Natural killer cell (primary cell): Measurements from ENCODE around the gene AHSG. TPM values are rescaled to one million over a fixed set of nuclear protein-coding genes. Genes with fewer than 3 reads are reported as not detected.

ENCODE experiments used
- ATAC-seq, 3 donors: fragments of 150-1000 bp in 2 of 3; fragments of 200-7000 bp in 1 of 3; cut with Tn5 transposase; 1 replicate in 1 of 3; 2 replicates in 2 of 3; pipeline ENCODE4 v1.10.0; 2021; ENCODE audit warnings: mild to moderate bottlenecking in 2 of 3, moderate library complexity in 2 of 3
- DNase-seq, 2 donors: peaks; one replicate each; pipeline versions ENCODE4 v3.0.0 to v3.0.0-alpha.2; 2013 to 2021; ENCODE audit warnings: mixed read lengths in 1 of 2
- H3K27ac ChIP-seq: one replicate; pipeline ENCODE4 v1.5.1; 2013; ENCODE audit warnings: mild to moderate bottlenecking, low read length
- H3K27me3 ChIP-seq: one replicate; pipeline ENCODE4 v1.6.1; 2013; ENCODE audit warnings: low read length; ENCODE audit not compliant: control insufficient read depth, insufficient read depth
- H3K36me3 ChIP-seq: one replicate; pipeline ENCODE4 v1.6.1; 2013; ENCODE audit warnings: low read length; ENCODE audit not compliant: control insufficient read depth, insufficient read depth
- H3K4me1 ChIP-seq: one replicate; pipeline ENCODE4 v1.6.1; 2013; ENCODE audit warnings: low read length; ENCODE audit not compliant: control insufficient read depth, insufficient read depth
- H3K4me3 ChIP-seq: one replicate; pipeline ENCODE4 v1.5.1; 2013; ENCODE audit warnings: low read length
- H3K9me3 ChIP-seq: one replicate; pipeline ENCODE4 v1.6.1; 2013; ENCODE audit warnings: low read length; ENCODE audit not compliant: control insufficient read depth, insufficient read depth
- H3K27ac Mint-ChIP-seq, 2 donors: one replicate each; pipeline ENCODE4 v1.8.0; 2022; ENCODE audit warnings: mild to moderate bottlenecking in 2 of 2, mixed read lengths in 2 of 2, moderate library complexity in 1 of 2
- H3K27me3 Mint-ChIP-seq, 2 donors: one replicate each; pipeline ENCODE4 v1.8.0; 2022; ENCODE audit warnings: low read depth in 2 of 2, mixed read lengths in 2 of 2
- H3K36me3 Mint-ChIP-seq: one replicate; pipeline ENCODE4 v1.8.0; 2022; ENCODE audit warnings: mixed read lengths
- H3K4me1 Mint-ChIP-seq, 2 donors: one replicate each; pipeline ENCODE4 v1.8.0; 2022; ENCODE audit warnings: mixed read lengths in 2 of 2
- H3K4me3 Mint-ChIP-seq: one replicate; pipeline ENCODE4 v1.8.0; 2022; ENCODE audit warnings: mild to moderate bottlenecking, moderate library complexity, mixed read lengths
- H3K9me3 Mint-ChIP-seq, 2 donors: one replicate each; pipeline ENCODE4 v1.8.0; 2022; ENCODE audit warnings: mixed read lengths in 2 of 2
- CTCF ChIP-seq: fragments of 200-600 bp; IDR thresholded peaks from one replicate; pipeline ENCODE4 v1.8.0; 2022; ENCODE audit warnings: antibody characterized with exemption
- WGBS: methylation state at CpG from one replicate; pipeline ENCODE4 v1.1.7; 2013; ENCODE audit warnings: missing lambda C conversion rate; ENCODE audit not compliant: insufficient coverage; 5-methylcytosine and 5-hydroxymethylcytosine counted together
- intact Hi-C: fragments of 100-400 bp; cut with micrococcal nuclease; formaldehyde crosslinking; loops from one replicate; pipeline ENCODE4 v1.14.2; 2022
- total RNA-seq, 4 donors: library from RNA; stranded (reverse); fragments of 120-200 nt in 1 of 4; gene quantifications; one replicate each; pipeline versions ENCODE4 v1.2.3 to v1.2.4, GENCODE V29; 2013 to 2022

Gene AHSG
- total RNA-seq, 3 donors from 2014 or later (not counting 1 experiment from before 2014, with no cell fraction given): not detected

- H3K4me3 ChIP-seq: no peak overlapping the region
- H3K9me3 Mint-ChIP-seq: no peaks in the 10 kb centered on the region
- no peaks in the 10 kb centered on the region for H3K4me1 Mint-ChIP-seq
- no peak for DNase-seq
- intact Hi-C loops: no loop called here
- no peaks in the 10 kb centered on the region for H3K27me3 ChIP-seq
- no peak for TF ChIP-seq CTCF
- peaks cover 31 to 36% of the 10 kb centered on the region in 2 donors for H3K27me3 Mint-ChIP-seq
- no peaks in the 10 kb centered on the region for H3K36me3 ChIP-seq
- ATAC-seq: no peak
- no peak overlapping the region for H3K27ac Mint-ChIP-seq
- H3K36me3 Mint-ChIP-seq: no peaks in the 10 kb centered on the region
- no peak overlapping the region for H3K4me3 Mint-ChIP-seq
- no peaks in the 10 kb centered on the region for H3K4me1 ChIP-seq
- H3K9me3 ChIP-seq: no peaks in the 10 kb centered on the region
- H3K27ac ChIP-seq: no peak overlapping the region
- 95% methylated on average over 3 of the region's 3 CpGs for WGBS
Observed at GRCh38 chr3:186635532-186635931, 22.7 kb downstream of the AHSG start.

GRCh38 chr3:186636536-186636935 is 23.7 kb downstream of the AHSG start:
- H3K4me3 Mint-ChIP-seq: no peak overlapping the region
- no peak for ATAC-seq

GRCh38 chr3:186637686-186638085 is 24.8 kb downstream of the AHSG start:
- no peaks in the 10 kb centered on the region for H3K27me3 ChIP-seq
- H3K36me3 ChIP-seq: no peaks in the 10 kb centered on the region
- no peaks in the 10 kb centered on the region for H3K36me3 Mint-ChIP-seq
- 70% methylated on average over 3 of the region's 3 CpGs for WGBS
- H3K4me1 ChIP-seq: no peaks in the 10 kb centered on the region
- ATAC-seq (no peak), DNase-seq (no peak)
- H3K4me3 Mint-ChIP-seq: no peak overlapping the region
- H3K4me3 ChIP-seq: no peak overlapping the region
- H3K9me3 ChIP-seq: no peaks in the 10 kb centered on the region
- H3K27me3 Mint-ChIP-seq: peaks cover 30 to 49% of the 10 kb centered on the region in 2 donors
- no peaks in the 10 kb centered on the region for H3K9me3 Mint-ChIP-seq
- no peak overlapping the region for H3K27ac Mint-ChIP-seq
- no peak for TF ChIP-seq CTCF
- intact Hi-C loops: no loop called here
- H3K27ac ChIP-seq: no peak overlapping the region
- H3K4me1 Mint-ChIP-seq: no peaks in the 10 kb centered on the region

More at GRCh38 chr3:186636536-186636935, 23.7 kb downstream of the AHSG start:
- intact Hi-C loops: no loop called here
- Histone ChIP-seq H3K27ac (no peak overlapping the region), H3K27me3 (no peaks in the 10 kb centered on the region), H3K4me3 (no peak overlapping the region), H3K36me3 (no peaks in the 10 kb centered on the region), H3K9me3 (no peaks in the 10 kb centered on the region), H3K4me1 (no peaks in the 10 kb centered on the region)
- 87% methylated on average over 6 of the region's 7 CpGs for WGBS
- Mint-ChIP-seq H3K27ac (no peak overlapping the region), H3K9me3 (no peaks in the 10 kb centered on the region), H3K27me3 (peaks cover 28 to 39% of the 10 kb centered on the region in 2 donors), H3K36me3 (no peaks in the 10 kb centered on the region), H3K4me1 (no peaks in the 10 kb centered on the region)
- no peak for TF ChIP-seq CTCF
- DNase-seq: no peak

- H3K4me3 Mint-ChIP-seq: no peak overlapping the region
- intact Hi-C loops: no loop called here
- no peaks in the 10 kb centered on the region for H3K36me3 ChIP-seq
- H3K4me1 Mint-ChIP-seq: peaks cover 0 to 1% of the 10 kb centered on the region in 2 donors
- H3K9me3 Mint-ChIP-seq: no peaks in the 10 kb centered on the region
- H3K27me3 ChIP-seq: no peaks in the 10 kb centered on the region
- no peaks in the 10 kb centered on the region for H3K36me3 Mint-ChIP-seq
- H3K27me3 Mint-ChIP-seq: peaks cover 33 to 55% of the 10 kb centered on the region in 2 donors
- ATAC-seq (no peak), DNase-seq (no peak)
- H3K9me3 ChIP-seq: no peaks in the 10 kb centered on the region
- no peak for TF ChIP-seq CTCF
- H3K27ac Mint-ChIP-seq: no peak overlapping the region
- no peak overlapping the region for H3K4me3 ChIP-seq
- no peak overlapping the region for H3K27ac ChIP-seq
- H3K4me1 ChIP-seq: peaks cover 2% of the 10 kb centered on the region
- WGBS: 87% methylated on average over 2 of the region's 2 CpGs
Observed at GRCh38 chr3:186638259-186638658, 25.4 kb downstream of the AHSG start.
